Frontal cortex (tissue), 4 donors: ENCODE data around the gene IGFALS. TPM values are rescaled to one million over a fixed set of nuclear protein-coding genes. Genes with fewer than 3 reads are reported as not detected.

ENCODE experiments used
- DNase-seq, 2 donors: peaks; one replicate each; pipeline ENCODE4 v3.0.0; 2012; ENCODE audit warnings: low spot score in 2 of 2
- FAIRE-seq: peaks from 2 replicates; lab custom pipeline; 2012; peaks lifted over from hg19 to GRCh38; lab: Jason Lieb, UNC
- total RNA-seq: library from RNA; depleted of rRNA; stranded (reverse); fragments of >200 nt; gene quantifications from one replicate; pipeline ENCODE4 v1.2.3, GENCODE V29; 2014
- donor health status: control.
- donor health status: control.
- donor health status: control.

The IGFALS gene
- under 0.01 TPM for total RNA-seq

DNA sequence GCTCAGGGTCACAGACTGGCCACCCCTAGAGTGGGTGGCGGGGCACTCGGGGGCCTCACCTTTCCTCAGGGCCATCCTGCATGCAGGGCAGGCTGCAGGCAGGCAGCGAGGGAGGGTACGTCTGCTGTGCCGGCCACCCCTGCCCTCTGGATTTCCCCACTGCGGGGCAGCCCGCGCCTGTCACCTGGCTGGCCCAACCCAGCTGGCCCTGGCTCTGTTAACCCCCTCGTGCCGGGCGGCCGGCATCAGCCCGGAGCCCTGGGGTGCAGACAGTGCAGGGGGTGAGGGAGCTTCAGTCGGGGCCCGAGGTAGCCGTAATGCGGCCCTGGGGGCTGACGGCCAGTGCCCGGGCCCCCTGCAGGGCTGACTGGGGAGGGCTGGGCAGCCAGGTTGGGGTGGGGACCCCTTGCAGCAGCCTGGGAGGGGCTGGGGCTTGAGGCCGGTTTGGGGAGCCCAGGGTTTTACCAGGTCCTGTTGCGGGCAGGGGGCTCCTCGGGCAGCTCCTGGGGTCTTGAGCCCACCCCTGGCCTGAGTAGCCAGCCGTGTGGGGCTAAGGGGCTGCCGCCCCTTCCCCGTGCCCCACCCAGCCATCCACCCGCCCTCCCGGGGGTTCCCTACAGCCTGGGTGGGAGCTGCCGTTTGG is at the start of gene IGFALS:
Gene IGFALS (minus strand): TSS at position 128 of the 643 bp plus-strand sequence. CDS start 53 bp downstream, at position 75.
- DNase-seq (peak in 1 of 2 donors; percentile 21), FAIRE-seq (no peak)

DNA sequence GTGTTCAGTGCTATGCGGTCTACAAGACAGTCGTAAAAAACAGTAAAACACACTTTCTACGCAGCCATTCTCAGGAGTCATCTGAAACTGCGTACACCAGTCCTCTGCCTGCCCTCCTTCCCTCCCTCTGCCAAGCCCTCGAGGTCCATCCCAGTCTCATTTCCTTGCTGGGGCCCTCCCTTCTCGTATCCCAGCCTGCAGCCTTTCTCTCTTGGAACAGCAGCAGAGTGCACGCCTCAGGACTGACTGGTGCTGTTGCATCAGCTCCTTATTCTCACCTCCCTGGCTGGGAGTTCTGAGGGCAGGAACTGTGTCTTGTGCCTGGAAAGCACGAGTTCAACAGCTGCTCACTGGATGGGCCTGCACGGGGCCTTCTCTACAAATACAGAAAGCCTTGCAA is 46.0 kb upstream of the IGFALS start:
- FAIRE-seq (no peak), DNase-seq (no peak)

DNA sequence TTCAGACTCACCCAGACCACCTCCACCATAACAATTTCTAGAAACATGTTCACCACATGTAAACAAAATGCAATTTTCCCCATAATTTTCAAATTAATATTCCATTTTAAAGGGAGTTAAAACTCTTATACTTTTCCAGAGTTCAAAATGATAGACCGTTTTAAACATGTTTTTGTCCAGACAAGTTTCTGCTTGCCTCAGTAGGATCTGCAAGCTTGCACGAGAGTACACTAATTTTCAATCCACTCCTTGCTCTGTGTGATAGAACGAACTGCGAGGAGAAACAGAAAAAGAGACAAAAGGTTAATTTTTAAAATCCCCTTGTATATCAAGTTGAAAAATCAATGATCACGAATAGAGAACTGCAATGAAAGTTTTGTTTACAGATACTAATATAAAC is 40.6 kb upstream of the IGFALS start:
- no peak for DNase-seq
- FAIRE-seq = no peak

DNA sequence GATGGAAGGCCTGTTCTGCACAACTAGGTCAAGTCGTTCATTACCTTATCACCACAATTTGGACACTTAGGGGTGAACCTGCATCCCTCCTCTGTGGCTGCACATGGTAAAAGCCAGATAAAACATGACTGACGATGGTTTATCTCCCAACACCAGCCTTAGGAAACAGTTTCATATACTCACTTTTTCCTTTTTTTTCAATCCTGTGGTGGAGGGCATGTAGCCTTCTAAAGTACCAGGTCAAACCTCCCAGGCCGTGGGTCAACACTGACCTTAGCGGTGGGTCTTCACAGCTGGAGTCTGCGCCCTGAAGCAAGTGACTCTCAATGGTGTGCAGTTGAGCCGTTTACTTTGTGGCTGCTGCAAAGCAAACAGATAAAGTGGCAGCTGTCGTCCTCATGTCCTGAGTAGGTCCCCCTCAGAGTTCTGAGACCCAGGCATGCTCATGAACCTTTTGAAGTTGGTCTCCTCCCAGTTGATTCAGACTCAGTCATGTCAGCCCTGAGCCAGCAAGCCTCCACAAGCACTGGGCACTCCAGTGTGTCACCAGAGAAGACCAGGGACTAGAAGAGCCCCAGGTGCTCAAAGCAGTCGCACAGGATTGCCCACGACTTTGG is 39.4 kb upstream of the IGFALS start:
- no peak for DNase-seq
- FAIRE-seq = no peak

DNA sequence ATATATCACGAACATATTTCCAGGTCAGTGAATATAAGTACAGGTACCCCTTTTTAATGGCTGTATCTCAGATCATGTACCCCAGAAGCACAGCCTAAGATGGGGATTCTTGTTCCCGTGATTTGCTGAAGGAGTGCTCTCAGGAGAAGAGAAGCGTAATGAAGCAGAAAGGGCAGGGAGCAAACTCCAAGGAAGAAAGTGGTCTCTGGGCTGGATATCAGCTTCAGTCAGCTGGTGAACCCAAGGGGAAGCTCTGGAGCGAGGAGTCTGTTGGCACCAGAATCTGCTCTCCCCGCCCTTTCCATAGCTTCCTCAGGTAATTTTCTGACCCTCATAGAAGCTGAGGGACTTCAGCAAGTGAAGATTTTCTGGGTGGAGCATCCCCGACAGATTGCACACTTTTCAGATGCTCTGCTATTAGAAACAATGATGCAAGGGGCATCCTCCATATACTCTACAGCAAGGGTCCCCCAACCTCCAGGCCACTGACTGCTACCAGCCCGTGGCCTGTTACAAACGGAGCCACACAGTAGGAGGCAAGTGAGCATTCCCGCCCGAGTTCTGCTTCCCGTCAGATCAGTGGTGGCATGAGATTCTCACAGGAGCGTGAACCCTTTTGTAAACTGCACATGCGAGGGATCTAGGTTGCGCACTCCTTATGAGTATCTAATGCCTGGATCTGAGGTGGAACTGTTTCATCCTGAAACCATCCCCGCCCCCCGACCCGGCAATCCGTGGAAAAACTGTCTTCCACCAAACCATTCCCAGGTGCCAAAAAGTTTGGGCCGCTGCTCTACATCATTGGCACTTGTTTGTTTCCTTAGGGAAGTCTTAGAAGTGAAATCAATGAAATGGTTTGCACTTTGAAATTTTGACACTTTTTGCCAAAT is 37.9 kb upstream of the IGFALS start:
- FAIRE-seq (no peak), DNase-seq (no peak)

- FAIRE-seq (no peak), DNase-seq (no peak)
Measured at GRCh38 chr16:1830213-1830612, 36.7 kb upstream of the IGFALS start.

GRCh38 chr16:1828645-1829410 is 35.3 kb upstream of the IGFALS start:
- DNase-seq = no peak
- FAIRE-seq = no peak

DNA sequence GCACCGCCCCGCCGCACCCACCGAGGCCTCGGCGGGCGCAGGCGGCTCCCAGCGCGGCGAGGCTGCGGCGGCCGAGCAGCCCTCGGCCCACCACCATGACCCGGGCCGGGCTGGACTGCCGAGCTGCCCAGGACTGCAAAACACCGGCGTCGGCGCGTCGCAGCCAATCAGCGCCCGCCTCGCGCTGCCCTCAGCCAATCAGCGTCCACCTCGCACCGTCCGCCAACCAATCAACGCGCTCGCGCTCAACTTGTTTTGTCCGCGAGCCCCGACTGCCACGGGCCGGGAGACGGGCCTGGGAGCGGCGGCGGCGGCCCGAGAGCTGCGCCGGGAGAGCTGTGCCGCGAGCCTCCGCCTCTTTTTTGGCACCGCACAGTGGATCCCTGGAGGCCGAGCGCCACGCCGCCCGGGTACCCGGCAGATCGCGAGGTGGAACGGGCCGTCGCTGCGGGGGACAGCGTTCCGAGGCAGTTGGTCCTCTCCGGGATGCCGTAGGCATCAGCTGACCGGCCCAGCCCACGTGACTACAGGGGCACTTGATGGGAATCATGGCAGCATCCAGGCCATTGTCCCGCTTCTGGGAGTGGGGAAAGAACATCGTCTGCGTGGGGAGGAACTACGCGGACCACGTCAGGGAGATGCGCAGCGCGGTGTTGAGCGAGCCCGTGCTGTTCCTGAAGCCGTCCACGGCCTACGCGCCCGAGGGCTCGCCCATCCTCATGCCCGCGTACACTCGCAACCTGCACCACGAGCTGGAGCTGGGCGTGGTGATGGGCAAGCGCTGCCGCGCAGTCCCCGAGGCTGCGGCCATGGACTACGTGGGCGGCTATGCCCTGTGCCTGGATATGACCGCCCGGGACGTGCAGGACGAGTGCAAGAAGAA is 33.4 kb upstream of the IGFALS start, which contains the start of the genes FAHD1 and HAGH:
Gene FAHD1 (plus strand): TSS at position 516 of the 883 bp plus-strand sequence. CDS start 33 bp downstream, at position 549.
Gene HAGH (minus strand): TSS at position 135 of the 883 bp plus-strand sequence. CDS start 38 bp downstream, at position 97.
- peak; percentile 98 to 99 for DNase-seq
- no peak for FAIRE-seq

GRCh38 chr16:1825864-1826690 is 32.6 kb upstream of the IGFALS start:
- FAIRE-seq (no peak), DNase-seq (peak in 1 of 2 donors; percentile 36)

GRCh38 chr16:1825381-1825863 is 31.9 kb upstream of the IGFALS start:
- FAIRE-seq (no peak), DNase-seq (no peak)

DNA sequence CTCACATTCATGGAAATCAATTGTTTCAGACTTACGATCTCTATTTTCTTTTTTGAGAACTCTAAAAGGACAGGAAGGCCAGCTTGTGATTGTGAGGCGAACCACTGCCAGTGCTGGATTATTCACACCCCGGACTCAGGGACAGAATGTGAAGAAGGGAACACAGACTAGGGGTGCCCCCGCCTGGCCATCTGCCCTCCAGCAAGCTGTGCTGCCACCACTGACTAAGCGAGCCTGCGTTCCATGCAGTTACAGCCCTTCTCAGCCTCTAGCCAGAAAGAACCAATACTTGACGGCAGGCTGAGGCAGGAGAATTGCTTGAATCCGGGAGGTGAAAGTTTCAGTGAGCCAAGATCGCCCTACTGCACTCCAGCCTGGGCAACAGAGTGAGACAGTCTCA is 30.3 kb upstream of the IGFALS start:
- no peak for FAIRE-seq
- DNase-seq = peak in 1 of 2 donors; percentile 43

DNA sequence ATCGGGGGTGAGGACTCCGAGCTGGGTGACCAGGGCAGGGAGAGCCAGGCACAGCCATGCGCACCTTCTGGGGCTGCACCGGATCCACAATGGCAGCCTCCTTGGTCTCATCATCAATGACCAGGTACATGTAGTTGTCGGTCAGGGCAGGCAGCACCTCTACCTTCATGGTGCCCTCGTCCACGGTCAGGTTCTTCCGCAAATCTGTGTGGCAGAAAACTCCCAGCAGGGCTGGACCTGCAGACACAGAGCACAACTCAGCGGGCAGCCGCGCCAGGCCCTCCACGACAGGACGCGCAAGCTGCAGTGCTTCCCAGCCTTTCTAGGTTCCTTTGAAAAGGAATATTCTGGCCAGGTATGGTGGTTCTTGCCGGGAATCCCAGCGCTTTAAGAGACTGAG is 29.3 kb upstream of the IGFALS start:
- DNase-seq (no peak), FAIRE-seq (no peak)

GRCh38 chr16:1821861-1822611 is 28.5 kb upstream of the IGFALS start:
- DNase-seq = no peak
- no peak for FAIRE-seq

GRCh38 chr16:1820946-1821290 is 27.4 kb upstream of the IGFALS start:
- DNase-seq = no peak
- no peak for FAIRE-seq

DNA sequence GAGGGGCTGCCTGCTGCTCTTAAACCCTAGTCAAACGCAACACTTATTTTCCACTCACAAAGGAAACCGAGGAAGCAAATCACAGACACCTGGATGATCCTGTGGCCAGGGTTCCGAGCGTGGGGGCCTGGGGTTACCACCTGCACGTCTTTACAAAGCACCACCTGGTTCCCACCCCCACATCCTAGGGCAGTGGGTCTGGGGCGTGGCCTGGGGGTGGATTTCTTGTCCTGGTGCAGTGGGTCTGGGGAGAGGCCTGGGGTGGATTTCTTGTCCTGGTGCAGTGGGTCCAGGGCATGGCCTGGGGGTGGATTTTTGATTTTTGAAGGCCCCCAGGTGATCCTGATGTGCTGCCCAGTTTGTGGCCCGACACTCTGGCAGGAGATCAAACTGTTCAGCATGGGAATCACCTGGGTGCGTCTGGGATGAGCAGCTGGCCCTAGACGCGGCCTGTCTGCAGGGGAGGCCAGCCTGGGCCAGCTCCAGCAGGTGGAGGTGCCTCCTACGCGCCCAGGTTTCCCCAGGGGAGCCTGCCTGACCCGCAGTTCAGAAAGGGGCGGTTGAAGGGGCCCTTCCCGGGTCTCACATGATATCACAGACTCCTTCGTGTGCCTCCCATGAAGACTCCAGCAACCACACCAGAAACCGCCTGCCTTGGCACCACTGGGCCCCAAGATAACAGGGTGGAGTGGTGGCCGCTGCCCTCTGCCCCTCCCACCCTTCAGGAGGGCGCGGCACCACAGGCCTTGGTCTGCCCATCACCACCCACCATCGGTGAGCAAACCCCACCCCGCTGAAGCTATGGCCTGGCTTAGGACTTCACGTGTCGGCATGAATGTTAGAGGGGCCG is 26.8 kb upstream of the IGFALS start:
- FAIRE-seq (no peak), DNase-seq (no peak)

DNA sequence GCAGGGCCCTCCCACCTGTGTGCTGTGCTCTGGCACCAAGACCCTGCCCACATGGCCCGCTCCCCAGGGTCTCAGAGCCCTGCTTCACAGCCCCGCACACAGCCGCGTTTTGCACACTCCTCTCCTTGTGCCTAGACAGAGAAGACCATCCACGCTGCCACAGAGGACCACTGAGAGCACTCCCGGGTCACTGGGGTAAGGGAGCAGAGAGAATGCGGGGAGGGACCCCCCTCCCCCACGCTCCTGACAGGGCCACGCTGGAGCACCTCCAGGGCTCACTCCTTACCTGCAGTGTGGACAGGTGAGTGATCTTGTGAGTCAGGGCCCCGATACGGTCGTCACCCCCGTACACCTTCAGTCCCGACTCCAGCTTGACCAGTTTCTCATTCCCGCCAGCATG is 26.1 kb upstream of the IGFALS start:
- no peak for DNase-seq
- FAIRE-seq = no peak
